Neural progenitor cell (in vitro differentiated cells): ENCODE data around the gene NDUFA13. TPM values are rescaled to one million over a fixed set of nuclear protein-coding genes. Genes with fewer than 3 reads are reported as not detected.

Experiments
- DNase-seq: peaks from one replicate; pipeline ENCODE4 v3.0.0-alpha.2; 2016; ENCODE audit warnings: low spot score
- H2AFZ ChIP-seq: fragments of 200-600 bp; sonication (generic); replicated peaks from 2 replicates; pipeline ENCODE4 v1.6.1; 2016; ENCODE audit warnings: antibody characterized with exemption
- H3F3A ChIP-seq: fragments of 200-600 bp; sonication (generic); 2 replicates; pipeline ENCODE4 v1.6.1; 2016; ENCODE audit warnings: antibody characterized with exemption, low read depth
- H3K27ac ChIP-seq: fragments of 200-600 bp; sonication (generic); 2 replicates; pipeline ENCODE4 v1.5.1; 2016; ENCODE audit warnings: mild to moderate bottlenecking
- H3K27me3 ChIP-seq: fragments of 200-600 bp; sonication (generic); 2 replicates; pipeline ENCODE4 v1.6.1; 2016; ENCODE audit warnings: mild to moderate bottlenecking, moderate library complexity
- H3K36me3 ChIP-seq: fragments of 200-600 bp; sonication (generic); 2 replicates; pipeline ENCODE4 v1.5.1; 2016
- H3K4me1 ChIP-seq: fragments of 200-600 bp; sonication (generic); 2 replicates; pipeline ENCODE4 v1.6.1; 2016; ENCODE audit warnings: mixed run types
- H3K4me2 ChIP-seq: fragments of 200-600 bp; sonication (generic); 2 replicates; pipeline ENCODE4 v1.6.1; 2016
- H3K4me3 ChIP-seq: fragments of 200-600 bp; sonication (generic); 2 replicates; pipeline ENCODE4 v1.5.1; 2016
- H3K79me2 ChIP-seq: fragments of 200-600 bp; sonication (generic); 2 replicates; pipeline ENCODE4 v1.6.1; 2016; ENCODE audit warnings: low read depth
- H3K9ac ChIP-seq: fragments of 200-600 bp; sonication (generic); 2 replicates; pipeline ENCODE4 v1.6.1; 2016
- H3K9me3 ChIP-seq: fragments of 200-600 bp; sonication (generic); 2 replicates; pipeline ENCODE4 v1.5.1; 2016; ENCODE audit warnings: low read depth
- H4K20me1 ChIP-seq: fragments of 200-600 bp; sonication (generic); 2 replicates; pipeline ENCODE4 v1.6.1; 2016; ENCODE audit warnings: low read depth
- H3K27ac Mint-ChIP-seq: 3 replicates; pipeline ENCODE4 v1.8.0; 2021; ENCODE audit warnings: mixed read lengths
- H3K27me3 Mint-ChIP-seq: 2 replicates; pipeline ENCODE4 v1.8.0; 2022; ENCODE audit warnings: low read depth, mild to moderate bottlenecking, inconsistent platforms, moderate library complexity, mixed read lengths; ENCODE audit not compliant: insufficient read depth
- H3K36me3 Mint-ChIP-seq: 3 replicates; pipeline ENCODE4 v1.8.0; 2021; ENCODE audit warnings: mixed read lengths
- H3K4me1 Mint-ChIP-seq: 3 replicates; pipeline ENCODE4 v1.8.0; 2021; ENCODE audit warnings: mixed read lengths
- H3K4me3 Mint-ChIP-seq: 3 replicates; pipeline ENCODE4 v1.8.0; 2021; ENCODE audit warnings: mild to moderate bottlenecking, moderate library complexity, mixed read lengths
- H3K9me3 Mint-ChIP-seq: 3 replicates; pipeline ENCODE4 v1.8.0; 2020; ENCODE audit warnings: mixed read lengths
- EZH2 ChIP-seq: fragments of 200-600 bp; sonication (generic); IDR thresholded peaks from 2 replicates; pipeline ENCODE4 v1.6.1; 2017; ENCODE audit warnings: antibody characterized with exemption, mild to moderate bottlenecking, moderate library complexity
- EZH2phosphoT487 ChIP-seq: fragments of 200-600 bp; sonication (generic); IDR thresholded peaks from 2 replicates; pipeline ENCODE4 v1.6.1; 2017; ENCODE audit warnings: antibody characterized with exemption
- total RNA-seq: library from RNA; depleted of rRNA; stranded (reverse); fragments of >200 nt; gene quantifications from 2 replicates; pipeline ENCODE4 v1.2.3, GENCODE V29; 2015; ENCODE audit warnings: low replicate concordance
- TF ChIP-seq, protein P1 (sequence below): fragments of 200-600 bp; sonication (generic); IDR thresholded peaks from 2 replicates; pipeline ENCODE4 v1.5.1; 2017; ENCODE audit warnings: antibody characterized with exemption, mild to moderate bottlenecking

NDUFA13 gene
- total RNA-seq, 1 donor from 2014 or later, result 78.6 TPM

DNA sequence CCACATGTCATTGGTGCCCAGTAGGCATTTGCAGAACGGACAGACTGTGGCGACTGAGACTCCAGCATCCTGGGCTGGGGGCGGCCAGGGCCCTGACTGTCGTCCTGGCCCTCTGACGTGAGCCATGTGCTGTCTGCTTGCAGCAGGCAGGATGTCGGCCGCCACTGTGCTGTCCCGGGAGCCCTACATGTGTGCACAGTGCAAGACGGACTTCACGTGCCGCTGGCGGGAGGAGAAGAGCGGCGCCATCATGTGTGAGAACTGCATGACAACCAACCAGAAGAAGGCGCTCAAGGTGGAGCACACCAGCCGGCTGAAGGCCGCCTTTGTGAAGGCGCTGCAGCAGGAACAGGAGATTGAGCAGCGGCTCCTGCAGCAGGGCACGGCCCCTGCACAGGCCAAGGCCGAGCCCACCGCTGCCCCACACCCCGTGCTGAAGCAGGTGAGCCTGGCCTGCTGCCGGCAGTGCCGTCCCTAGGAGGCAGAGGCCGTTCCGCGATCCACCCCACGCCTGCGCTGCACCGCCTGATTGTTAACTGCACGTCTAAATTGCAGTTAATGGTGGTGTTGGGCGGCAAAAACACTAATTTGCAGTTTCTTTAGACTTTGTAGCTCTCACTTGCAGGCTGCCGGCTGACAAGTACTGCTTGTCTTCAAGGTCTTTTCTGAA lies 14.9 kb upstream of the NDUFA13 start:
- no peaks in the 10 kb centered on the region for H3K27me3 ChIP-seq
- TF ChIP-seq EZH2, result no peak
- TF ChIP-seq, protein P1, sequence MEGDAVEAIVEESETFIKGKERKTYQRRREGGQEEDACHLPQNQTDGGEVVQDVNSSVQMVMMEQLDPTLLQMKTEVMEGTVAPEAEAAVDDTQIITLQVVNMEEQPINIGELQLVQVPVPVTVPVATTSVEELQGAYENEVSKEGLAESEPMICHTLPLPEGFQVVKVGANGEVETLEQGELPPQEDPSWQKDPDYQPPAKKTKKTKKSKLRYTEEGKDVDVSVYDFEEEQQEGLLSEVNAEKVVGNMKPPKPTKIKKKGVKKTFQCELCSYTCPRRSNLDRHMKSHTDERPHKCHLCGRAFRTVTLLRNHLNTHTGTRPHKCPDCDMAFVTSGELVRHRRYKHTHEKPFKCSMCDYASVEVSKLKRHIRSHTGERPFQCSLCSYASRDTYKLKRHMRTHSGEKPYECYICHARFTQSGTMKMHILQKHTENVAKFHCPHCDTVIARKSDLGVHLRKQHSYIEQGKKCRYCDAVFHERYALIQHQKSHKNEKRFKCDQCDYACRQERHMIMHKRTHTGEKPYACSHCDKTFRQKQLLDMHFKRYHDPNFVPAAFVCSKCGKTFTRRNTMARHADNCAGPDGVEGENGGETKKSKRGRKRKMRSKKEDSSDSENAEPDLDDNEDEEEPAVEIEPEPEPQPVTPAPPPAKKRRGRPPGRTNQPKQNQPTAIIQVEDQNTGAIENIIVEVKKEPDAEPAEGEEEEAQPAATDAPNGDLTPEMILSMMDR, result no peak
- TF ChIP-seq EZH2phosphoT487, result no peak
- no peak overlapping the region for H3K9ac ChIP-seq
- no peak for DNase-seq
- H3K4me3 Mint-ChIP-seq, result no peak overlapping the region
- H3K9me3 ChIP-seq, result no peaks in the 10 kb centered on the region
- no peak overlapping the region for H3K4me2 ChIP-seq
- H4K20me1 ChIP-seq, result peaks cover 2% of the 10 kb centered on the region
- peaks cover 30% of the 10 kb centered on the region for H3K36me3 Mint-ChIP-seq
- no peak overlapping the region for H3K27ac ChIP-seq
- H2AFZ ChIP-seq, result no peak overlapping the region
- H3K79me2 ChIP-seq, result no peaks in the 10 kb centered on the region
- no peaks in the 10 kb centered on the region for H3K9me3 Mint-ChIP-seq
- no peaks in the 10 kb centered on the region for H3K36me3 ChIP-seq
- no peaks in the 10 kb centered on the region for H3K4me1 ChIP-seq
- H3K27ac Mint-ChIP-seq, result no peak overlapping the region
- no peak overlapping the region for H3K4me3 ChIP-seq
- H3K4me1 Mint-ChIP-seq, result no peaks in the 10 kb centered on the region
- no peaks in the 10 kb centered on the region for H3F3A ChIP-seq
- H3K27me3 Mint-ChIP-seq, result peaks cover 2% of the 10 kb centered on the region

DNA sequence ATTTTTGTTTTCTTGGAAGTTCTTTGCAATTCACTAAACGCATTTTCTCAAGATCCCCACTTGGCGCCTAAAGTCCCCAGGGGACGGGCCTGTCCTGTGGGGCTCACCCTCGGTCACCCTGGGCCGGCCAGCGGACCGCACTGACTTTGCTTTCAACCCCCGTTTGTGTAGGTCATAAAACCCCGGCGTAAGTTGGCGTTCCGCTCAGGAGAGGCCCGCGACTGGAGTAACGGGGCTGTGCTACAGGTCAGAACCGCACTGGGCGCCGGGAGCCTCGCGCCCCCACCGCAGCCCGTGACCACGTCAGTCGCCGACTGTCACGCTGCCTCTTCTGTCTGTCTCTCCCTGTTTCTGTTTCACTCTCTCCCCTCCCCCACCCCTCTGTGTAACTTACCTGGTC lies 14.2 kb upstream of the NDUFA13 start:
- no peak overlapping the region for H2AFZ ChIP-seq
- peaks cover 2% of the 10 kb centered on the region for H3K27me3 Mint-ChIP-seq
- DNase-seq, result no peak
- TF ChIP-seq EZH2 (no peak), EZH2phosphoT487 (no peak)
- TF ChIP-seq, protein P1, result no peak
- no peak overlapping the region for H3K4me3 ChIP-seq
- H3K27me3 ChIP-seq, result no peaks in the 10 kb centered on the region
- no peaks in the 10 kb centered on the region for H3K79me2 ChIP-seq
- H3K9me3 Mint-ChIP-seq, result no peaks in the 10 kb centered on the region
- no peaks in the 10 kb centered on the region for H3K4me1 Mint-ChIP-seq
- H3K27ac ChIP-seq, result no peak overlapping the region
- H3K36me3 Mint-ChIP-seq, result peaks cover 35% of the 10 kb centered on the region
- no peak overlapping the region for H3K4me3 Mint-ChIP-seq
- H3K36me3 ChIP-seq, result no peaks in the 10 kb centered on the region
- H3K9me3 ChIP-seq, result no peaks in the 10 kb centered on the region
- no peaks in the 10 kb centered on the region for H3K4me1 ChIP-seq
- no peak overlapping the region for H3K9ac ChIP-seq
- no peak overlapping the region for H3K4me2 ChIP-seq
- H3K27ac Mint-ChIP-seq, result no peak overlapping the region
- no peaks in the 10 kb centered on the region for H3F3A ChIP-seq
- H4K20me1 ChIP-seq, result peaks cover 2% of the 10 kb centered on the region

DNA sequence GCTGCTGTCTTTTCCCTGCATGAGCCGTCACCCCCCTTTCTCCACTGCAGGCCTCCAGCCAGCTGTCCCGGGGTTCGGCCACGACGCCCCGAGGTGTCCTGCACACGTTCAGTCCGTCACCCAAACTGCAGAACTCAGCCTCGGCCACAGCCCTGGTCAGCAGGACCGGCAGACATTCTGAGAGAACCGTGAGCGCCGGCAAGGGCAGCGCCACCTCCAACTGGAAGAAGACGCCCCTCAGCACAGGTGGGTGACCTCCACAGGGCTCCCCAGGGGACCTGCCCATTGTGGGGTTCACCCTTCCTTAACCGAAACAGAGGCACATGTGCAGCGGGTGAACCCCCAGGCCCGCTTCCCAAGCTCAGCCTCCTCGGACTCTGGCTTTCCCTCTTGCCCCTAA lies 13.7 kb upstream of the NDUFA13 start:
- Histone ChIP-seq H3K27ac (no peak overlapping the region), H3K4me1 (no peaks in the 10 kb centered on the region), H2AFZ (no peak overlapping the region), H3K79me2 (no peaks in the 10 kb centered on the region), H3K4me2 (no peak overlapping the region), H4K20me1 (peaks cover 2% of the 10 kb centered on the region), H3K36me3 (no peaks in the 10 kb centered on the region), H3F3A (no peaks in the 10 kb centered on the region), H3K4me3 (no peak overlapping the region), H3K27me3 (no peaks in the 10 kb centered on the region), H3K9me3 (no peaks in the 10 kb centered on the region), H3K9ac (no peak overlapping the region)
- no peak for TF ChIP-seq EZH2phosphoT487
- Mint-ChIP-seq H3K4me3 (no peak overlapping the region), H3K4me1 (no peaks in the 10 kb centered on the region), H3K27me3 (peaks cover 2% of the 10 kb centered on the region), H3K9me3 (no peaks in the 10 kb centered on the region), H3K27ac (no peak overlapping the region), H3K36me3 (peaks cover 36% of the 10 kb centered on the region)
- no peak for DNase-seq

DNA sequence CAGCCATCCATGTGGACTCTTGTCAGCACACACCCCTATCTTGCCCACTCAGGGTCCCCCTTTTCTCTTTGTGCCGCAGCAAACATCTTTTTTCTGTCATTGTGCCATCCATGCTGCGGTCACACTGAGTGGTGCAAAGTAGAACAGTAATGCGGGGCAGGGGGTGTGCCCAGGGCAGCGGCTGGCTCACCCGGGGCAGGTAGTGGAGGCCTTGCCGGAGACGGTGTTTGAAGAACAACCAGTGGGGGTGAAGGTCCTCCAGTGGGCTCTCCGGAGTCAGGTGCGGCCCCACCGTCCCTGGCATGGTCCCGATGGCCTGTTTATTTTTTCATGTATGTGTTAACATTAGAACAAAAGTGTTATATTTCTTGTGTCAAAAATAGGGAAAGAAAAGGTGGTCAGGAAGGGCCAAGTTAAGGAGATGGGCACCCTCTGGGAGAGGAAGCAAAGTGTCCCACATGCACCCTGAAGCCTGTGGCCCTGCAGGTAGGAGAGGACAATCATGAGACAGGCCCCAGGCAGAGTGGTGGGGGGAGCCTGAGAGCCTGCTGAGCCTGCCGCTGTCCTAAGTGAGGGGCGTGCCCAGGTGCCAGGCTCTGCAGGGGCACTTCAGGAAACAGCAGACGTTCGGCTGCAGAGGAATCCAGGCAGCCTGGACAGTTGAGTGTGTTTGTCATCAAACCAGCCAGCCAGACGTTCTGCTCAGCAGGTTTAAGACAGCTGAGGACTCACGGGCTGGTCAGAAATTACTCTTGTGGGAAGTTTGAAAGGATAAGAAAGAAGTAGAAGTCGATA lies 13.0 kb upstream of the NDUFA13 start:
- Histone ChIP-seq H2AFZ (no peak overlapping the region), H3K4me3 (no peak overlapping the region), H3K9ac (no peak overlapping the region), H3K79me2 (no peaks in the 10 kb centered on the region), H3K27ac (no peak overlapping the region), H4K20me1 (peaks cover 2% of the 10 kb centered on the region), H3K4me2 (no peak overlapping the region), H3K36me3 (no peaks in the 10 kb centered on the region), H3K9me3 (no peaks in the 10 kb centered on the region), H3F3A (no peaks in the 10 kb centered on the region), H3K27me3 (no peaks in the 10 kb centered on the region), H3K4me1 (no peaks in the 10 kb centered on the region)
- Mint-ChIP-seq H3K27me3 (peaks cover 2% of the 10 kb centered on the region), H3K27ac (no peak overlapping the region), H3K9me3 (no peaks in the 10 kb centered on the region), H3K36me3 (peaks cover 36% of the 10 kb centered on the region), H3K4me1 (no peaks in the 10 kb centered on the region), H3K4me3 (no peak overlapping the region)
- TF ChIP-seq EZH2phosphoT487 (no peak), EZH2 (no peak)
- TF ChIP-seq, protein P1, result no peak
- no peak for DNase-seq
